ENCODE data around the gene PSMB11. TPM values are rescaled to one million over a fixed set of nuclear protein-coding genes. Genes with fewer than 3 reads are reported as not detected.

Gene PSMB11
- total RNA-seq, 4 donors from 2014 or later, result not detected

GRCh38 chr14:23044840-23045239, 2.8 kb downstream of the PSMB11 start:
- DNase-seq, result no peak
- intact Hi-C loops (cut with DNase I; ENCODE audit: low total_unique reads), result no loop called here

GRCh38 chr14:23045419-23046357, 3.7 kb downstream of the PSMB11 start:
- peak overlapping the region; percentile 36 to 52 for H3K27ac ChIP-seq
- H3K4me3 ChIP-seq, result no peak overlapping the region
- DNase-seq, result peak in 1 of 2 donors; percentile 43
- H3K27me3 ChIP-seq, result no peaks in the 10 kb centered on the region
- no peaks in the 10 kb centered on the region for H3K36me3 ChIP-seq
- no peaks in the 10 kb centered on the region for H3K9me3 ChIP-seq
- no peaks in the 10 kb centered on the region for H3K4me1 ChIP-seq
- TF ChIP-seq POLR2A (IDR thresholded peaks at IDR 0.05) (no peak), CTCF (IDR thresholded peaks at IDR 0.05) (no peak)
- intact Hi-C loops (cut with DNase I; ENCODE audit: low total_unique reads), result no loop called here

More at GRCh38 chr14:23044840-23045239, 2.8 kb downstream of the PSMB11 start:
- no peaks in the 10 kb centered on the region for H3K27me3 ChIP-seq
- no peaks in the 10 kb centered on the region for H3K36me3 ChIP-seq
- no peaks in the 10 kb centered on the region for H3K4me1 ChIP-seq
- no peaks in the 10 kb centered on the region for H3K9me3 ChIP-seq
- TF ChIP-seq CTCF (IDR thresholded peaks at IDR 0.05) (no peak), POLR2A (IDR thresholded peaks at IDR 0.05) (no peak)
- peak overlapping the region in 1 of 2 donors; percentile 33 for H3K27ac ChIP-seq
- H3K4me3 ChIP-seq, result no peak overlapping the region

- Histone ChIP-seq H3K27me3 (no peaks in the 10 kb centered on the region), H3K4me3 (no peak overlapping the region), H3K27ac (peak overlapping the region; percentile 24 to 52), H3K4me1 (no peaks in the 10 kb centered on the region), H3K36me3 (no peaks in the 10 kb centered on the region), H3K9me3 (no peaks in the 10 kb centered on the region)
- intact Hi-C loops (cut with DNase I; ENCODE audit: low total_unique reads), result no loop called here
- no peak for DNase-seq
- no peak for TF ChIP-seq POLR2A (IDR thresholded peaks at IDR 0.05)
- no peak for TF ChIP-seq CTCF (IDR thresholded peaks at IDR 0.05)
Observed at GRCh38 chr14:23047034-23047634, 5.1 kb downstream of the PSMB11 start.

- no peaks in the 10 kb centered on the region for H3K36me3 ChIP-seq
- H3K27ac ChIP-seq, result peak overlapping the region in 1 of 2 donors; percentile 52
- intact Hi-C loops (cut with DNase I; ENCODE audit: low total_unique reads), result no loop called here
- no peaks in the 10 kb centered on the region for H3K9me3 ChIP-seq
- TF ChIP-seq CTCF (IDR thresholded peaks at IDR 0.05) (no peak), POLR2A (IDR thresholded peaks at IDR 0.05) (no peak)
- H3K4me1 ChIP-seq, result no peaks in the 10 kb centered on the region
- H3K4me3 ChIP-seq, result no peak overlapping the region
- no peaks in the 10 kb centered on the region for H3K27me3 ChIP-seq
- DNase-seq, result no peak
Observed at GRCh38 chr14:23047751-23048693, 6.0 kb downstream of the PSMB11 start.

All from uterus (tissue), 4 donors.